ENCODE data around the gene PTTG1IP. TPM values are rescaled to one million over a fixed set of nuclear protein-coding genes. Genes with fewer than 3 reads are reported as not detected.

Gene PTTG1IP
- total RNA-seq, 3 donors from 2014 or later (not counting 1 experiment from before 2014, with no cell fraction given), result 96.8 to 144 (median 126) TPM

- peaks cover 19 to 33% of the 10 kb centered on the region in 2 donors for H3K4me1 Mint-ChIP-seq
- H3K27me3 Mint-ChIP-seq (ENCODE audit: low read depth in 2 of 2), result no peaks in the 10 kb centered on the region
- DNase-seq (no peak), ATAC-seq (no peak)
- intact Hi-C loops (cut with micrococcal nuclease), result loop anchor here (1.0 to 5.0 kb wide), 3 partner anchors 21 to 236 kb away; no protein-coding TSS in a partner anchor
- Histone ChIP-seq H3K9me3 (ENCODE audit: control insufficient read depth, insufficient read depth, low read length) (no peaks in the 10 kb centered on the region), H3K4me3 (ENCODE audit: low read length) (no peak overlapping the region), H3K27ac (ENCODE audit: low read length) (no peak overlapping the region), H3K4me1 (ENCODE audit: control insufficient read depth, insufficient read depth, low read length) (peaks cover 47% of the 10 kb centered on the region), H3K36me3 (ENCODE audit: control insufficient read depth, insufficient read depth, low read length) (peaks cover 93% of the 10 kb centered on the region), H3K27me3 (ENCODE audit: control insufficient read depth, insufficient read depth, low read length) (no peaks in the 10 kb centered on the region)
- TF ChIP-seq CTCF (IDR thresholded peaks at IDR 0.05), result no peak
- WGBS (ENCODE audit: insufficient coverage), result 98% methylated on average over 15 of the region's 15 CpGs
- no peak overlapping the region for H3K4me3 Mint-ChIP-seq
- no peak overlapping the region for H3K27ac Mint-ChIP-seq
- no peaks in the 10 kb centered on the region for H3K36me3 Mint-ChIP-seq
- H3K9me3 Mint-ChIP-seq, result no peaks in the 10 kb centered on the region
Measured at GRCh38 chr21:44891631-44892031, 18.1 kb upstream of the PTTG1IP start.

- ATAC-seq, result no peak
- peak overlapping the region in 1 of 2 donors; percentile 76 for H3K27ac Mint-ChIP-seq
Measured at GRCh38 chr21:44890961-44891541, 17.6 kb upstream of the PTTG1IP start.

GRCh38 chr21:44890338-44890931, 16.9 kb upstream of the PTTG1IP start:
- H3K27ac Mint-ChIP-seq, result peak overlapping the region; percentile 51 to 76
- H3K4me1 ChIP-seq (ENCODE audit: control insufficient read depth, insufficient read depth, low read length), result peaks cover 57% of the 10 kb centered on the region
- H3K27ac ChIP-seq (ENCODE audit: low read length), result no peak overlapping the region
- DNase-seq, result no peak
- no peaks in the 10 kb centered on the region for H3K36me3 Mint-ChIP-seq
- H3K9me3 Mint-ChIP-seq, result no peaks in the 10 kb centered on the region
- no peak for TF ChIP-seq CTCF (IDR thresholded peaks at IDR 0.05)
- no peaks in the 10 kb centered on the region for H3K9me3 ChIP-seq (ENCODE audit: control insufficient read depth, insufficient read depth, low read length)
- no peak overlapping the region for H3K4me3 ChIP-seq (ENCODE audit: low read length)
- WGBS (ENCODE audit: insufficient coverage), result 91% methylated on average over 24 of the region's 24 CpGs
- peaks cover 27 to 44% of the 10 kb centered on the region in 2 donors for H3K4me1 Mint-ChIP-seq
- peak overlapping the region; percentile 37 for H3K4me3 Mint-ChIP-seq
- H3K27me3 ChIP-seq (ENCODE audit: control insufficient read depth, insufficient read depth, low read length), result no peaks in the 10 kb centered on the region
- no peak for ATAC-seq
- intact Hi-C loops (cut with micrococcal nuclease), result loop anchor here (5.0 kb wide), 1 partner anchor 237 kb away; no protein-coding TSS in a partner anchor
- H3K36me3 ChIP-seq (ENCODE audit: control insufficient read depth, insufficient read depth, low read length), result peaks cover 96% of the 10 kb centered on the region
- no peaks in the 10 kb centered on the region for H3K27me3 Mint-ChIP-seq (ENCODE audit: low read depth in 2 of 2)

More at GRCh38 chr21:44890961-44891541, 17.6 kb upstream of the PTTG1IP start:
- no peak for DNase-seq
- Mint-ChIP-seq H3K9me3 (no peaks in the 10 kb centered on the region), H3K27me3 (ENCODE audit: low read depth in 2 of 2) (no peaks in the 10 kb centered on the region), H3K36me3 (no peaks in the 10 kb centered on the region), H3K4me3 (no peak overlapping the region), H3K4me1 (peaks cover 25 to 38% of the 10 kb centered on the region in 2 donors)
- no peak overlapping the region for H3K27ac ChIP-seq (ENCODE audit: low read length)
- peaks cover 93% of the 10 kb centered on the region for H3K36me3 ChIP-seq (ENCODE audit: control insufficient read depth, insufficient read depth, low read length)
- no peak for TF ChIP-seq CTCF (IDR thresholded peaks at IDR 0.05)
- H3K9me3 ChIP-seq (ENCODE audit: control insufficient read depth, insufficient read depth, low read length), result no peaks in the 10 kb centered on the region
- H3K4me3 ChIP-seq (ENCODE audit: low read length), result no peak overlapping the region
- intact Hi-C loops (cut with micrococcal nuclease), result loop anchor here (5.0 kb wide), 1 partner anchor 236 kb away; no protein-coding TSS in a partner anchor
- WGBS (ENCODE audit: insufficient coverage), result 92% methylated on average over 9 of the region's 9 CpGs
- H3K27me3 ChIP-seq (ENCODE audit: control insufficient read depth, insufficient read depth, low read length), result no peaks in the 10 kb centered on the region
- H3K4me1 ChIP-seq (ENCODE audit: control insufficient read depth, insufficient read depth, low read length), result peaks cover 53% of the 10 kb centered on the region

Measured in natural killer cell (primary cell).